ENCODE measurements around the gene TAF12.

Gene TAF12

GRCh38 chr1:28580722-28581530 is 61.9 kb downstream of the TAF12 start:
- WGBS (ENCODE audit: extremely low coverage, insufficient coverage, insufficient read length): no CpG with 5 or more reads among the region's 26 CpGs

GRCh38 chr1:28579401-28579800 is 63.5 kb downstream of the TAF12 start:
- Histone ChIP-seq H3K27ac (ENCODE audit: low read depth, low read length) (peak overlapping the region; percentile 7), H3K79me1 (ENCODE audit: low read length) (peaks cover 9% of the 10 kb centered on the region), H2BK120ac (ENCODE audit: insufficient read depth, low read length, poor library complexity) (no peak overlapping the region), H3K27me3 (ENCODE audit: insufficient read depth, low read length) (no peaks in the 10 kb centered on the region), H4K91ac (ENCODE audit: low read depth, low read length) (no peak overlapping the region), H3K4me3 (ENCODE audit: low read depth, low read length) (no peak overlapping the region), H3K36me3 (ENCODE audit: control insufficient read depth in 1 of 2, insufficient read depth in 2 of 2, low read length in 2 of 2) (peaks cover 21 to 45% of the 10 kb centered on the region in 2 experiments), H2BK5ac (ENCODE audit: low read depth, low read length, poor library complexity) (no peak overlapping the region), H3K18ac (ENCODE audit: low read length) (no peak overlapping the region), H3K9me3 (ENCODE audit: insufficient read depth, low read depth, low read length) (no peaks in the 10 kb centered on the region), H2AK5ac (ENCODE audit: low read length) (no peak overlapping the region), H3K4ac (ENCODE audit: low read depth, low read length) (peak overlapping the region; percentile 60), H3K79me2 (ENCODE audit: control insufficient read depth, insufficient read depth, low read length, poor library complexity) (peaks cover 15% of the 10 kb centered on the region), H2BK12ac (ENCODE audit: low read length) (no peak overlapping the region), H4K8ac (ENCODE audit: low read depth, low read length) (no peak overlapping the region), H3K4me2 (ENCODE audit: low read length) (peak overlapping the region; percentile 76), H3K14ac (ENCODE audit: low read length) (no peak overlapping the region), H3K4me1 (ENCODE audit: control insufficient read depth in 1 of 2, insufficient read depth in 2 of 2, low read length in 2 of 2) (peaks cover 6 to 9% of the 10 kb centered on the region in 2 experiments), H3K9ac (ENCODE audit: low read length) (peak overlapping the region; percentile 19), H3K23ac (ENCODE audit: low read length) (no peak overlapping the region), H2AFZ (ENCODE audit: insufficient read depth, low read length, poor library complexity) (no peak overlapping the region), H4K12ac (ENCODE audit: low read depth, low read length) (no peak overlapping the region)
- no CpG with 5 or more reads among the region's 1 CpG for WGBS (ENCODE audit: extremely low coverage, insufficient coverage, insufficient read length)
- no peak for DNase-seq

More at GRCh38 chr1:28580722-28581530, 61.9 kb downstream of the TAF12 start:
- Histone ChIP-seq H3K27ac (ENCODE audit: low read depth, low read length) (peak overlapping the region; percentile 38), H4K91ac (ENCODE audit: low read depth, low read length) (peak overlapping the region; percentile 59), H3K4me2 (ENCODE audit: low read length) (peak overlapping the region; percentile 76), H3K9ac (ENCODE audit: low read length) (peak overlapping the region; percentile 86), H3K79me1 (ENCODE audit: low read length) (peaks cover 9% of the 10 kb centered on the region), H3K23ac (ENCODE audit: low read length) (no peak overlapping the region), H3K14ac (ENCODE audit: low read length) (peak overlapping the region; percentile 58), H4K12ac (ENCODE audit: low read depth, low read length) (no peak overlapping the region), H3K4ac (ENCODE audit: low read depth, low read length) (peak overlapping the region; percentile 82), H3K18ac (ENCODE audit: low read length) (peak overlapping the region; percentile 15), H2AK5ac (ENCODE audit: low read length) (no peak overlapping the region), H3K36me3 (ENCODE audit: control insufficient read depth in 1 of 2, insufficient read depth in 2 of 2, low read length in 2 of 2) (peaks cover 19 to 38% of the 10 kb centered on the region in 2 experiments), H2BK5ac (ENCODE audit: low read depth, low read length, poor library complexity) (peak overlapping the region; percentile 42), H3K4me3 (ENCODE audit: low read depth, low read length) (peak overlapping the region; percentile 85), H2AFZ (ENCODE audit: insufficient read depth, low read length, poor library complexity) (no peak overlapping the region), H2BK12ac (ENCODE audit: low read length) (no peak overlapping the region), H4K8ac (ENCODE audit: low read depth, low read length) (no peak overlapping the region), H3K4me1 (ENCODE audit: control insufficient read depth in 1 of 2, insufficient read depth in 2 of 2, low read length in 2 of 2) (peaks cover 6 to 9% of the 10 kb centered on the region in 2 experiments), H2BK120ac (ENCODE audit: insufficient read depth, low read length, poor library complexity) (no peak overlapping the region), H3K27me3 (ENCODE audit: insufficient read depth, low read length) (no peaks in the 10 kb centered on the region), H3K79me2 (ENCODE audit: control insufficient read depth, insufficient read depth, low read length, poor library complexity) (peaks cover 15% of the 10 kb centered on the region), H3K9me3 (ENCODE audit: insufficient read depth, low read depth, low read length) (no peaks in the 10 kb centered on the region)
- DNase-seq: peak; percentile 21 to 44

GRCh38 chr1:28578696-28579218 is 64.1 kb downstream of the TAF12 start:
- Histone ChIP-seq H3K36me3 (ENCODE audit: control insufficient read depth in 1 of 2, insufficient read depth in 2 of 2, low read length in 2 of 2) (peaks cover 28 to 50% of the 10 kb centered on the region in 2 experiments), H3K4me3 (ENCODE audit: low read depth, low read length) (no peak overlapping the region), H2AK5ac (ENCODE audit: low read length) (no peak overlapping the region), H4K12ac (ENCODE audit: low read depth, low read length) (no peak overlapping the region), H2BK5ac (ENCODE audit: low read depth, low read length, poor library complexity) (no peak overlapping the region), H3K79me1 (ENCODE audit: low read length) (peaks cover 9% of the 10 kb centered on the region), H3K14ac (ENCODE audit: low read length) (no peak overlapping the region), H3K27ac (ENCODE audit: low read depth, low read length) (no peak overlapping the region), H3K79me2 (ENCODE audit: control insufficient read depth, insufficient read depth, low read length, poor library complexity) (peaks cover 15% of the 10 kb centered on the region), H4K91ac (ENCODE audit: low read depth, low read length) (no peak overlapping the region), H3K9me3 (ENCODE audit: insufficient read depth, low read depth, low read length) (no peaks in the 10 kb centered on the region), H2AFZ (ENCODE audit: insufficient read depth, low read length, poor library complexity) (no peak overlapping the region), H3K4ac (ENCODE audit: low read depth, low read length) (no peak overlapping the region), H2BK12ac (ENCODE audit: low read length) (no peak overlapping the region), H3K4me2 (ENCODE audit: low read length) (no peak overlapping the region), H3K23ac (ENCODE audit: low read length) (no peak overlapping the region), H4K8ac (ENCODE audit: low read depth, low read length) (no peak overlapping the region), H3K18ac (ENCODE audit: low read length) (no peak overlapping the region), H2BK120ac (ENCODE audit: insufficient read depth, low read length, poor library complexity) (no peak overlapping the region), H3K27me3 (ENCODE audit: insufficient read depth, low read length) (no peaks in the 10 kb centered on the region), H3K9ac (ENCODE audit: low read length) (no peak overlapping the region), H3K4me1 (ENCODE audit: control insufficient read depth in 1 of 2, insufficient read depth in 2 of 2, low read length in 2 of 2) (peaks cover 6 to 9% of the 10 kb centered on the region in 2 experiments)
- no CpG with 5 or more reads among the region's 6 CpGs for WGBS (ENCODE audit: extremely low coverage, insufficient coverage, insufficient read length)
- DNase-seq: no peak

GRCh38 chr1:28577738-28578536 is 64.9 kb downstream of the TAF12 start:
- Histone ChIP-seq H3K9me3 (ENCODE audit: insufficient read depth, low read depth, low read length) (no peaks in the 10 kb centered on the region), H3K27ac (ENCODE audit: low read depth, low read length) (no peak overlapping the region), H4K8ac (ENCODE audit: low read depth, low read length) (no peak overlapping the region), H3K9ac (ENCODE audit: low read length) (no peak overlapping the region), H3K27me3 (ENCODE audit: insufficient read depth, low read length) (no peaks in the 10 kb centered on the region), H3K4ac (ENCODE audit: low read depth, low read length) (no peak overlapping the region), H3K23ac (ENCODE audit: low read length) (no peak overlapping the region), H2AFZ (ENCODE audit: insufficient read depth, low read length, poor library complexity) (no peak overlapping the region), H3K36me3 (ENCODE audit: control insufficient read depth in 1 of 2, insufficient read depth in 2 of 2, low read length in 2 of 2) (peaks cover 34 to 55% of the 10 kb centered on the region in 2 experiments), H3K18ac (ENCODE audit: low read length) (no peak overlapping the region), H4K91ac (ENCODE audit: low read depth, low read length) (no peak overlapping the region), H3K14ac (ENCODE audit: low read length) (no peak overlapping the region), H3K79me1 (ENCODE audit: low read length) (peaks cover 9% of the 10 kb centered on the region), H2BK5ac (ENCODE audit: low read depth, low read length, poor library complexity) (no peak overlapping the region), H3K4me1 (ENCODE audit: control insufficient read depth in 1 of 2, insufficient read depth in 2 of 2, low read length in 2 of 2) (peaks cover 6 to 7% of the 10 kb centered on the region in 2 experiments), H3K4me2 (ENCODE audit: low read length) (no peak overlapping the region), H2AK5ac (ENCODE audit: low read length) (no peak overlapping the region), H4K12ac (ENCODE audit: low read depth, low read length) (no peak overlapping the region), H3K79me2 (ENCODE audit: control insufficient read depth, insufficient read depth, low read length, poor library complexity) (peaks cover 15% of the 10 kb centered on the region), H2BK120ac (ENCODE audit: insufficient read depth, low read length, poor library complexity) (no peak overlapping the region), H2BK12ac (ENCODE audit: low read length) (no peak overlapping the region), H3K4me3 (ENCODE audit: low read depth, low read length) (no peak overlapping the region)
- WGBS (ENCODE audit: extremely low coverage, insufficient coverage, insufficient read length): no CpG with 5 or more reads among the region's 6 CpGs
- DNase-seq: peak in 1 of 2 donors; percentile 27
